HG02973 (cell line): ENCODE measurements around the gene HJV.
A peak's percentile ranks its signal among the peaks of the same experiment; 100 is the strongest.

Experiments used
- ATAC-seq: cut with Tn5 transposase; IDR thresholded peaks from one replicate; pipeline ENCODE4 v1.9.1; 2021; ENCODE audit warnings: moderate library complexity; ENCODE audit not compliant: unreplicated experiment

HJV gene

GRCh38 chr1:146022403-146023127, 1.0 kb upstream of the HJV start:
- no peak for ATAC-seq

GRCh38 chr1:146021050-146021445, 487 bp downstream of the HJV start:
- no peak for ATAC-seq

DNA sequence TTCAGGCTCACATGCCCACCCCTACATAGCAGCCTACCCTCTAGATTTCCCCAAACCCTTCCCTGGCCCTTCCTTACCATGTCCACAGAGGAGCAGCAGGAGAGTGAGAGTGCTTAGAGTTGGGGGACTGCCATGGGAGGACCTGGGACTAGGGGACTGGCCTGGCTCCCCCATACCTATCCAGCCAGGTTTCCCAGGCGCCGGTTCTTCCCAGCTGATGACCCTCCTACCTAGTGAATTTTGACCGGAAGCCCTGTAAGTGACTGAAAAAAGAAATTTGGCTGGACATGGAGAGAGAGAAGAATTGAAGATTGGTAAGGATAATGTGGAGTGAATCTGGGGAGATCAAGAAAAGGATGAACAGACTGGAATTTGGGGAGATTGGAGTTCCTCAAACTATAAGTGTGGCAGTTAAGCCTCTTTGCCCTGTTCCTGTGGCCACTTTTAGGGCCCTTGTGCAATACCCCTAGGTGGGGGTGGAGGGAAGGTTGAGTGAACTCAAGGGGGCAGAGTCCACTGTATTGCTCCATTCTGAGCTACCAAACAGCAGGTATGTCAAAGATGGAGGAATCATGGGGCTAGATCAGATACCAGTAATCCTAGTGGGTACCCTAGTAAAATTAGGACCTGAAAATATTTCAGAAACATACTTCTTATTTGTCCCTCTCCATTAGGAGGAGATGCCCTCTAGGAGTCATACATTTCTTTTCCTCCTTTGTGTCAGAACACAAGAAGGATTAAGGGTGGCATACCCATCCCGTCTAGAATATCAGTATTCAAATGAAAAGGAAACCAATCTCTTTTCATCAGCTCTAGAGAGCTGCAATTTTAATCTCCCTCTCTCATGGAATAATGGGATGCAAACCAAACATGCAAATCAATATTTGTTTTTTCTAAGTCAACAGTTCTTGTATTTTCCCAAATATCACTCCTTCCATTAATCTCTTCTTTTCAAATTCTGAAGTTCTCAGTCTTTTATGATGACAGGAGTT, 1.2 kb downstream of the HJV start:
- no peak for ATAC-seq

- ATAC-seq: no peak
These were observed 2.1 kb downstream of the HJV start for GRCh38 chr1:146019231-146020057.

GRCh38 chr1:146016891-146017290, 4.6 kb downstream of the HJV start:
- no peak for ATAC-seq

DNA sequence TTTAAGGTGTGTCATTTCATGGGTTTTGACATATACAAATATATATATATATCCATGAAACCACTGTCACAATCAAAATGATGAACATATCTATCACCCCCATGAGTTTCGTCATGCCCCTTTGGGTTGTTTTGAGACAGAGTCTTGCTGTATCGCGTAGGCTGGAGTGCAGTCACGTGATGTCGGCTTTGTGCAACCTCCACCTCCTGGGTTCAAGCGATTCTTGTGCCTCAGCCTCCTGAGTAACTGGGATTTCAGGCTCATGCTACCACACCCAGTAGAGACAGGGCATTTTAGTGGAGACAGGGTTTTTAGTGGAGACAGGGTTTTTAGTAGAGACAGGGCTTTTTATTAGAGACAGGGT, 8.0 kb downstream of the HJV start:
- ATAC-seq: no peak

DNA sequence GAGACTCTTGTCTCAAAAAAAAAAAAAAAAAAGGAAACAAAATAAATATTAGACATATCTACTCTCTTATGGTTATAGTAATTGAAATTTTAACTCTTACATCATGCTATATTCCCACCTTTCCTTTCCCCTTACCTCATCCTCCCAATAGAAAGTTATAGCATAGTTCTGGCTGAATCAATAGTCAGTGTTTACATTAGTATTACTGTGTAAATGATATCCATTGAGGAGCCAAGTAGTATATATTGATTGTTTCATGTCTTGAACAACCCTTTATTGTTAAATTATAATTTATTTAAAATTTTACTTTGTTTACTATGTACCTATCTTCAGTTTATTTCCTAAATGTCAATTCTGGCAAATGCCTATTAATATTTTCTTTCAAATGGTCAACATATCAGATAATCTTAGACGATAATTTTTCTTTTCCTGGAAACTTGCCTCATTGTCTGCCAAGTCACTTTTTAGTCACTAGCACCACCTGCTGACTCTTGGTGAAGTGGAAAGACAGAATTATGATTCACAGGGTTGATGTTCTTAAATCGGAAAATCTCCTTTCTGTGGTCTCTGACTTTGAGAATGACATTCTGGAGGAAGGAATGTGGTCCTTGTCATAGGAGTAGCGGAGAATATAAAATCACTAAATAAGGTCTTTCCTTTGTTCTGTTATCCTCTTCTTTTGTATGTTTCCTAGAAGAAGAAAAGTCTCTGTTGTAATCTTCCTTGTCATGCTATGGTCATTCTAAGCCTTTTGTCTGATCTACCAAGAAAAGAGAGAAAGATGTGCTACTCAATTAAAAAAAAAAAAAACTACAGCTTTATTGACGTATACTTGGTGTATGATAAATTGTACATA, 8.6 kb downstream of the HJV start:
- no peak for ATAC-seq

DNA sequence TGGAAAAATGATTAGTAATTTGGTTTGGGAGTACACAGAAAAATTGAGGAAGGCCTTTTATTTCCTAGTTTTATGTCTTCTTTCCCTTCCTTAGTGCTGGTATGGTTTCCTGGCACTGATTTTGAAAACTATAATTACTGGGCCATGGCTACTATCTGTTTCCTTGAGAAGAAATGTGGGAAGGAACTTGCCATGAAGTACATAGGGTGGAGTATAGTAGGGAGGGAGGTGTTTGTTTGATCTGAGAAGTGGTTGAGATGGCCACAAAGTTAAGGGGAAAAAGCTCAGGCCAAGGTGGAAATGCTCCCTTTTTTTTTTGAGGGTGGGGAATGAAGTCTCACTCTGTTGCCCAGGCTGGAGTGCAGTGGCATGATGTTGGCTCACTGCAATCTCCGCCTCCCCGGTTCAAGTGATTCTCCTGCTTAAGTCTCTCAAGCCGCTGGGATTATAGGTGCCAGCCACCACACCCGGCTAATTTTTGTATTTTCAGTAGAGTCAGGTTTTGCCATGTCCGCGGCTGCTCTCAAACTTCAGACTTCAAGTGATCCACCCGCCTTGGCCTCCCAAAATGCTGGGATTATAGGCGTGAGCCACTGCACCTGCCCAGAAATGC, 11.3 kb downstream of the HJV start:
- no peak for ATAC-seq

- ATAC-seq: no peak
These were observed 13.9 kb downstream of the HJV start for GRCh38 chr1:146007489-146008133.

- no peak for ATAC-seq
These were observed 19.8 kb downstream of the HJV start for GRCh38 chr1:146001709-146002108.

GRCh38 chr1:145999321-146000024, 22.1 kb downstream of the HJV start:
- no peak for ATAC-seq

GRCh38 chr1:145997718-145998023, 23.9 kb downstream of the HJV start:
- ATAC-seq: no peak

DNA sequence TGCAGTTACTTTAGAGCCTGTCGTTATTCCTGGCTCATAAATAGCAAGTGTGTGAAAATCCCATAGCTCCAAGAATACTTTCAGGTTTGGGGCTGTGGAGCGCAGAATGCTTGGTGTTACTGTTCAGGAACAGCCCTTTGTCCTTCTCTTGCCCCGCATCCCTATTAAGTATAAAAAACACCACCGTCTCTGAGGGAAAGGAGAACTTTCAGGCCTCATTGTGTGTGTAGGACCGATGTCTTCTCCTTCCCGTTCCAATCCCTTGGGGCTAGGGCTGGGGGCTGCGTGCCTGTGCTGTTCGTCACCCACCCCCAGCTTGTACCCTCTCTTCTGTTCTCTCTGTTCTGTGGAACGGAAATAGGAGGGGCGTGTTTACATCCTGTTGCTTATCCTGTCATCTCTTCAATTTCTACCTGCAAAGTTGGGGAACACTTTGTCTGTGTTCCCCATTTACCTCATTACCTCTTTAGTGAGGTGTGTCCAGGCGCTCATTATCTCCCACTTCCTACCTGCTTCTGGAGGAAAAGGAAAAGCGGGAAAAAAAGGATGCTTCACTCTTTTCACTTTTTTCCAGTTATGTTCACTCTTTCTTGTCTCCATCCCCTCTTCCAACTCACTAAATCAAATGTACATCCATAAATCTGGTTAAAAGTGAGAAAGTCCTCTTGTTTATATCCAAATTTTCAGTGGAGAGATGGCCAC, 24.4 kb downstream of the HJV start:
- no peak for ATAC-seq

- peak; percentile 84 for ATAC-seq
These were observed 25.0 kb downstream of the HJV start, which contains the start of gene TXNIP for GRCh38 chr1:145996433-145997015. Gene TXNIP (minus strand): TSS chr1:145996579. CDS start chr1:145996266, 313 bp downstream.

GRCh38 chr1:145995964-145996432, 25.5 kb downstream of the HJV start:
- ATAC-seq: no peak

DNA sequence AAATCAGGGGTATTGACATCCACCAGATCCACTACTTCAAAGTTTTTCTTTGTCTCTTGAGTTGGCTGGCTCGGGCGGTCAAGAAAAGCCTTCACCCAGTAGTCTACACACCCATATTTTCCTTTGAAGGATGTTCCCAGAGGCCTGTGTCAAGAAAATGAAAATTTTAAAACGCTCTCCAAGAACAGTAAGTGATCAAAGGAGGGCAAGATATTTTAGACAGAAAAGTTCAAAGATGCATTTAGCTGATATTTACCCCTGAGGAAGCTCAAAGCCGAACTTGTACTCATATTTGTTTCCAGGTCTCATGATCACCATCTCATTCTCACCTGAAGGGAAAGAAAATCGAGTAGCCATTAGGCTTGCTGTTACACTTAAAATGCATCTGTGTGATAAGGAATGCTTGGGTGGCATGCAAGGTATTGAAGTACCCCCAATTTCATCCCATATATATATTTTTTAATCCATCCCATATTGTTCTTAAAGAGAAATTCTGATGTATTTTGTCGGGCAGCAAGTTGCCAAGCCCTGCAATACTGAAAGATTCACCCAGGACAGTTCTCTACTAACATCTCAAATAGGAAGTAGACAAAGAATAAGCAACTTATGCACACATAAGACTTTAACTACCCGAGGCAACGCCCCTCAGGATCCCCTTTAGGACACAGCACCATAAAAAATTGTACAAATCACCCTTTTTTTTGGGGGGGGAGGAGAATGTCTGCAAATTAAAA, 26.2 kb downstream of the HJV start:
- no peak for ATAC-seq
